ENCODE data around the gene SEC22C.

Gene SEC22C

DNA sequence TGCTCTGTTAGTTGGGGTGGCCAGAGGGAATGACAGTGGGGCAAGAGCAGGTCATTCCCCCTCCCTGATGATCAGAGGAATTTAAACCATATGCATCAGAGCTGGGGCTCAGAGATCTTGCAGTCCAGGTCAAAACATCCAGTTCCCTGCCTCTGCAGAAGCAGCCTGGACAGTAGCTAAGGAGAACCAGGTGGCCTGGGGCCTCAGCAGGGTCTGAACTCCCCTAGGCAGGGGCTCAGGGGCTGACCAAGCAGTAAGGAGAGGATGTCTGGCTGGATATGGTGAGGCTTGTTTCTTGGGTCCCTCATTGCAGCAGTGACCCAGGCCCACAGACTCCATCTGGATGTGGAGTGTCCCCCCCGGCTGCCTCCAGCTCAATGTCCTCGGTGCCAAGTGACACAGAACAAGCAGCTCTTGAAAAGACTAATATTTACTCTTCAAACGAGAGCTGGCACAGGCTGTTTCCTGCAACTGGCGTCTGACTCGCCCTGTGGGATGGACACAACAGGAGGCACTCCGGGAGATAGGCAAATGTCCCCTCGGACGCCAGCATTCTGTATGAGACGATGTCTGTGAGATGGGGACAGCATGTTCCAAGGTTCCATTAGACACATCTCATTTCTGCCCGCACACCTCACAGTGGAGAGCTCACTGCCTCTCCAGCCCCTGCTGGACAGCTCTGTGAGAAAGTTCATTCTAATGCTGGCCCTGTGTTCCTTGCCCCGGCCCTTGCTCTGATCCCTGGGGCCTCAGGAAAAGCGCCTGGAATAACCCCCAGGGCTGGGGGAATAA is 37.1 kb downstream of the SEC22C start:
- H3K4me3 ChIP-seq (ENCODE audit: insufficient read depth, low read length, poor library complexity, severe bottlenecking): no peak overlapping the region
- no peaks in the 10 kb centered on the region for H3K27me3 ChIP-seq (ENCODE audit: low read length)
- no peaks in the 10 kb centered on the region for H3K9me3 ChIP-seq (ENCODE audit: insufficient read depth, low read length)
- H3K27ac ChIP-seq (ENCODE audit: low read depth, low read length): no peak overlapping the region
- no peaks in the 10 kb centered on the region for H3F3A ChIP-seq (ENCODE audit: insufficient read depth)
- no peak overlapping the region for H3K4me2 ChIP-seq (ENCODE audit: low read depth, low read length, poor library complexity, severe bottlenecking)
- H4K20me1 ChIP-seq (ENCODE audit: low read depth, low read length): no peaks in the 10 kb centered on the region
- no peaks in the 10 kb centered on the region for H3K79me2 ChIP-seq (ENCODE audit: insufficient read depth, low read length)
- no peaks in the 10 kb centered on the region for H3K9me2 ChIP-seq (replicated peaks; ENCODE audit: insufficient read depth, low read length)
- H3K36me3 ChIP-seq (ENCODE audit: low read length): no peaks in the 10 kb centered on the region
- no peak overlapping the region for H3K9ac ChIP-seq (ENCODE audit: low read length)
- TF ChIP-seq, protein P1, sequence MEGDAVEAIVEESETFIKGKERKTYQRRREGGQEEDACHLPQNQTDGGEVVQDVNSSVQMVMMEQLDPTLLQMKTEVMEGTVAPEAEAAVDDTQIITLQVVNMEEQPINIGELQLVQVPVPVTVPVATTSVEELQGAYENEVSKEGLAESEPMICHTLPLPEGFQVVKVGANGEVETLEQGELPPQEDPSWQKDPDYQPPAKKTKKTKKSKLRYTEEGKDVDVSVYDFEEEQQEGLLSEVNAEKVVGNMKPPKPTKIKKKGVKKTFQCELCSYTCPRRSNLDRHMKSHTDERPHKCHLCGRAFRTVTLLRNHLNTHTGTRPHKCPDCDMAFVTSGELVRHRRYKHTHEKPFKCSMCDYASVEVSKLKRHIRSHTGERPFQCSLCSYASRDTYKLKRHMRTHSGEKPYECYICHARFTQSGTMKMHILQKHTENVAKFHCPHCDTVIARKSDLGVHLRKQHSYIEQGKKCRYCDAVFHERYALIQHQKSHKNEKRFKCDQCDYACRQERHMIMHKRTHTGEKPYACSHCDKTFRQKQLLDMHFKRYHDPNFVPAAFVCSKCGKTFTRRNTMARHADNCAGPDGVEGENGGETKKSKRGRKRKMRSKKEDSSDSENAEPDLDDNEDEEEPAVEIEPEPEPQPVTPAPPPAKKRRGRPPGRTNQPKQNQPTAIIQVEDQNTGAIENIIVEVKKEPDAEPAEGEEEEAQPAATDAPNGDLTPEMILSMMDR (IDR thresholded peaks at IDR 0.05; ENCODE audit: insufficient read depth, low read length, poor library complexity, severe bottlenecking): no peak
- TF ChIP-seq EZH2phosphoT487 (conservative IDR thresholded peaks at IDR 0.05; ENCODE audit: low read length): no peak
- H2AFZ ChIP-seq (ENCODE audit: low read depth, low read length, severe bottlenecking): no peak overlapping the region

DNA sequence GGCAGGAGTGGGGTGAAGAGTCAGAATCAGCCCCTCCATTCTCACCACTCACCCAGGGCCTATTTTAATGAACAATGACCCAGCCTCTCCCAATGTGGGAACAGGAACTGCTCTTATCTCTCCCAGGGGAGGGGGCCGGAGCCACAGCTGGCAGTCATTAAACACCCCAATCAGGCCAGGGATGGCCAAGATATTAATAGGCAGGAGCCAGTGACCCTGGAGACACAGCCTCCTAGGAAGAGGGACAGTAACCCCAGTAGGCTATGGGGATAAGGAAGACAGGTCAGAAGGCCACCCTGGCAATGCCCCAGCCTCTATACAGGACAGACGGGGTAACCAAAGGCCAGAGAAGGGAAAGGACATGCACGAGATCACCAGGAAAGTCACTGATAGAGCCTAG is 40.7 kb downstream of the SEC22C start:
- no peak overlapping the region for H3K9ac ChIP-seq (ENCODE audit: low read length)
- no peak overlapping the region for H3K4me2 ChIP-seq (ENCODE audit: low read depth, low read length, poor library complexity, severe bottlenecking)
- TF ChIP-seq EZH2phosphoT487 (conservative IDR thresholded peaks at IDR 0.05; ENCODE audit: low read length): no peak
- TF ChIP-seq, protein P1 (IDR thresholded peaks at IDR 0.05; ENCODE audit: insufficient read depth, low read length, poor library complexity, severe bottlenecking): no peak
- no peak overlapping the region for H3K27ac ChIP-seq (ENCODE audit: low read depth, low read length)
- no peaks in the 10 kb centered on the region for H3K36me3 ChIP-seq (ENCODE audit: low read length)
- no peaks in the 10 kb centered on the region for H3K9me2 ChIP-seq (replicated peaks; ENCODE audit: insufficient read depth, low read length)
- no peaks in the 10 kb centered on the region for H3K27me3 ChIP-seq (ENCODE audit: low read length)
- no peaks in the 10 kb centered on the region for H3K79me2 ChIP-seq (ENCODE audit: insufficient read depth, low read length)
- no peak overlapping the region for H3K4me3 ChIP-seq (ENCODE audit: insufficient read depth, low read length, poor library complexity, severe bottlenecking)
- H3K9me3 ChIP-seq (ENCODE audit: insufficient read depth, low read length): no peaks in the 10 kb centered on the region
- H3F3A ChIP-seq (ENCODE audit: insufficient read depth): no peaks in the 10 kb centered on the region
- no peaks in the 10 kb centered on the region for H4K20me1 ChIP-seq (ENCODE audit: low read depth, low read length)
- H2AFZ ChIP-seq (ENCODE audit: low read depth, low read length, severe bottlenecking): no peak overlapping the region

DNA sequence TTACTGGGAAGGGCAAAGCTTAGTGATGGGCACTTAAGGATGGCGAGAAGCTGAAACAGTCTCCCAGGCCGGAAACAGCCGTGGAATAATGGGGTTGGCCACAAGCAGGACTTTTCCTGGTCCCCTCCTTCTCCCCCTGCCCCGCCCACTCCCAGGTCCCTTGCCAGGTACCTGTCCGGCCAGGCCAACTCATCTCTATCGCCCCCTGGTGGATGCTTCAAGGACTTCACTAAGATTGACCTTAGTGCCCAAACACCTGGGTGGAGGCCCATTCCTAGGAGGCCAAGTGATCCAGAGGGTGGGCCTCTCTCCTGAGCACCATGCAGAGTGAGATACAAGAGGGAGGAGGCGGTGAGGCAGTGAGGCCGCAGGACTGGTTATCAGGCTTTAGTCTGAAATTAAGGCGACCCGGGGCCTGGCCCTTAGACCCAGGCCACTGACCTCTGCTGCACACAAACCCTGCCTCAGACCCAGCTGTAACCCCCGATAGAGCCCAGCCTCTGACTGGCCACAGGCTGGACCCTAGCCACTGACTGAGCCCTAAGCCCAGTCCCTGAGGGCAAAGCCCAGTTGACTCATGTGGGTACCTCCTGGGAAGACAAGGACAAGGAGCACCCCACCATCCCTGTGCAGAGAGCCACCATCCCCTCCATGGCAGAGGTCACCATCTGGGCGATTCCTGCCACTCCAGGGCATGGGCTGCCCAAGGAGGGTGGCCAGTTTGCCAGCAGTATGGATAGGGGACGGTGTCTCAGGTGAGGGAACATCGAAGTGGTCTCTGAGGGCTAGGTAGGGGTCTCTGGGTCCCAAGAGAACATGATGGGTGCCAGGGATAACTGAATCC is 41.7 kb downstream of the SEC22C start:
- Histone ChIP-seq H2AFZ (ENCODE audit: low read depth, low read length, severe bottlenecking) (no peak overlapping the region), H3K27ac (ENCODE audit: low read depth, low read length) (no peak overlapping the region), H3K9me3 (ENCODE audit: insufficient read depth, low read length) (no peaks in the 10 kb centered on the region), H3K27me3 (ENCODE audit: low read length) (no peaks in the 10 kb centered on the region), H3K4me2 (ENCODE audit: low read depth, low read length, poor library complexity, severe bottlenecking) (no peak overlapping the region), H3K79me2 (ENCODE audit: insufficient read depth, low read length) (no peaks in the 10 kb centered on the region), H3K4me3 (ENCODE audit: insufficient read depth, low read length, poor library complexity, severe bottlenecking) (no peak overlapping the region), H3F3A (ENCODE audit: insufficient read depth) (no peaks in the 10 kb centered on the region), H3K36me3 (ENCODE audit: low read length) (no peaks in the 10 kb centered on the region), H4K20me1 (ENCODE audit: low read depth, low read length) (no peaks in the 10 kb centered on the region), H3K9ac (ENCODE audit: low read length) (no peak overlapping the region), H3K9me2 (replicated peaks; ENCODE audit: insufficient read depth, low read length) (no peaks in the 10 kb centered on the region)
- TF ChIP-seq, protein P1 (IDR thresholded peaks at IDR 0.05; ENCODE audit: insufficient read depth, low read length, poor library complexity, severe bottlenecking): peak; percentile 88
- no peak for TF ChIP-seq EZH2phosphoT487 (conservative IDR thresholded peaks at IDR 0.05; ENCODE audit: low read length)
